Measurements from ENCODE around the gene ATN1. TPM values are rescaled to one million over a fixed set of nuclear protein-coding genes. Genes with fewer than 3 reads are reported as not detected.
A peak's percentile ranks its signal among the peaks of the same experiment; 100 is the strongest.

Gene ATN1
- total RNA-seq, 1 donor from 2014 or later, result 8.9 TPM

DNA sequence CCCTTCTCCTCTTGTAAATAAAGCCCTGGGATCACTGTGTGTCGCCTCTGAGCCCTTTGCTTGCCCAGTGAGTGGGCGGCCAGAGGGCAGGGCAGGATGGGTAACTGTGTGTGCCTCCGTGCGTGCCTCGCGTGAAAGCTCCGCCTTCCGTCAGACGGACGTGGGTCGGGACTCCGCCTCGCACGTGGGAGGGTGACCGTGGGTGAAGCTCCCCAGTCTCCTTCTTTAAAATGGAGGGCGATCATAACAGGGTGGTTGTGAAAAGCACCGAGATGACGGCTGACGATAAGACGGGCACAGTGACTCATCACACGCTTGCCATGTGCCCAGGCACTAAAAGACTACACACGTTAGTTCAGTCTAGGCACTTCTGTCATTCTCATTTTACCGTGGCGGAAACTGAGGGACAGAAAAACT lies 33.5 kb downstream of the ATN1 start:
- Histone ChIP-seq H3K27ac (no peak overlapping the region), H3K36me3 (no peaks in the 10 kb centered on the region), H3K4me2 (peak overlapping the region; percentile 63), H3F3A (ENCODE audit: low read depth) (peaks cover 51% of the 10 kb centered on the region), H3K79me2 (ENCODE audit: low read depth) (no peaks in the 10 kb centered on the region), H3K9ac (no peak overlapping the region), H4K20me1 (ENCODE audit: low read depth) (no peaks in the 10 kb centered on the region), H3K4me1 (peaks cover 20% of the 10 kb centered on the region), H3K4me3 (peak overlapping the region; percentile 18), H3K9me3 (ENCODE audit: low read depth) (no peaks in the 10 kb centered on the region), H2AFZ (replicated peaks) (peak overlapping the region; percentile 46), H3K27me3 (no peaks in the 10 kb centered on the region)
- Mint-ChIP-seq H3K36me3 (peaks cover 9% of the 10 kb centered on the region), H3K27ac (peak overlapping the region; percentile 90), H3K4me3 (no peak overlapping the region), H3K27me3 (ENCODE audit: insufficient read depth, low read depth) (peaks cover 12% of the 10 kb centered on the region), H3K9me3 (no peaks in the 10 kb centered on the region), H3K4me1 (peaks cover 43% of the 10 kb centered on the region)
- DNase-seq (ENCODE audit: low spot score), result no peak
- TF ChIP-seq EZH2phosphoT487 (IDR thresholded peaks at IDR 0.05), result no peak
- no peak for TF ChIP-seq EZH2 (IDR thresholded peaks at IDR 0.05)
- TF ChIP-seq, protein P1, sequence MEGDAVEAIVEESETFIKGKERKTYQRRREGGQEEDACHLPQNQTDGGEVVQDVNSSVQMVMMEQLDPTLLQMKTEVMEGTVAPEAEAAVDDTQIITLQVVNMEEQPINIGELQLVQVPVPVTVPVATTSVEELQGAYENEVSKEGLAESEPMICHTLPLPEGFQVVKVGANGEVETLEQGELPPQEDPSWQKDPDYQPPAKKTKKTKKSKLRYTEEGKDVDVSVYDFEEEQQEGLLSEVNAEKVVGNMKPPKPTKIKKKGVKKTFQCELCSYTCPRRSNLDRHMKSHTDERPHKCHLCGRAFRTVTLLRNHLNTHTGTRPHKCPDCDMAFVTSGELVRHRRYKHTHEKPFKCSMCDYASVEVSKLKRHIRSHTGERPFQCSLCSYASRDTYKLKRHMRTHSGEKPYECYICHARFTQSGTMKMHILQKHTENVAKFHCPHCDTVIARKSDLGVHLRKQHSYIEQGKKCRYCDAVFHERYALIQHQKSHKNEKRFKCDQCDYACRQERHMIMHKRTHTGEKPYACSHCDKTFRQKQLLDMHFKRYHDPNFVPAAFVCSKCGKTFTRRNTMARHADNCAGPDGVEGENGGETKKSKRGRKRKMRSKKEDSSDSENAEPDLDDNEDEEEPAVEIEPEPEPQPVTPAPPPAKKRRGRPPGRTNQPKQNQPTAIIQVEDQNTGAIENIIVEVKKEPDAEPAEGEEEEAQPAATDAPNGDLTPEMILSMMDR (IDR thresholded peaks at IDR 0.05), result no peak

DNA sequence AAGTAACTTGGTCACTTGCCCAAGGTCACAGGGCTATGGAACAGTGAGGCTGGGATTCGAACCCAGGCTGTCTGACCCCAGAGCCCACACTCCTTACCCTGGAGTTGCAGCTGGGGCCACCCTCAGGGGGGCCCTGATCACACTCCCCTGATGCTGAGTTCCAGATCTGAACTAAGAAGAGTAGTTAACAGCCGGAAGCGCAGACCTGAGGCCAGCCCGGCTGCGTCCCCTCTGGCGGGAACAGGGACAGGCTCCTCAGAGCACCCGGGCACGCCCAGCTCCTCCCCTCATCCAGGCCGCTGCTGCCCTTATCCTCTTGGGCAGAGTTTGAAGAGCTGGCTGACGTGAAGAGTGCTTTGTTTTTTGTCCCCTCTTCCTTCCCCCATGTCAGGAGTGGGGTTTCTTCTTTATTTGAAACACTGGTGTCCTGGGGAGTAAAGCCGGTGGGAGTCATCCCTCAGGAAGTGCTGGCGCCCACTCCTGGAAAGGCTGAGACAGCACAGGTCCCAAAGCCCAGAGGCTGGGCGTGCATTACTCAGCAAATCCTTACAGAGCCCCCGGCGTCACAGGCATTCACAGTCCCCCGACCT lies 34.0 kb downstream of the ATN1 start:
- H3K36me3 Mint-ChIP-seq, result peaks cover 11% of the 10 kb centered on the region
- no peaks in the 10 kb centered on the region for H3K79me2 ChIP-seq (ENCODE audit: low read depth)
- H3K4me1 ChIP-seq, result peaks cover 20% of the 10 kb centered on the region
- peak overlapping the region; percentile 18 for H3K4me3 ChIP-seq
- no peaks in the 10 kb centered on the region for H3K9me3 Mint-ChIP-seq
- H3K4me3 Mint-ChIP-seq, result peak overlapping the region; percentile 62
- H3K4me2 ChIP-seq, result peak overlapping the region; percentile 63
- H3K9me3 ChIP-seq (ENCODE audit: low read depth), result no peaks in the 10 kb centered on the region
- H3K27ac ChIP-seq, result peak overlapping the region; percentile 16
- H3K36me3 ChIP-seq, result no peaks in the 10 kb centered on the region
- no peaks in the 10 kb centered on the region for H3K27me3 ChIP-seq
- peaks cover 40% of the 10 kb centered on the region for H3K4me1 Mint-ChIP-seq
- peak overlapping the region; percentile 46 for H2AFZ ChIP-seq (replicated peaks)
- peaks cover 54% of the 10 kb centered on the region for H3F3A ChIP-seq (ENCODE audit: low read depth)
- peak overlapping the region; percentile 90 for H3K27ac Mint-ChIP-seq
- no peak overlapping the region for H3K9ac ChIP-seq
- TF ChIP-seq, protein P1 (IDR thresholded peaks at IDR 0.05), result peak; percentile 70
- TF ChIP-seq EZH2 (IDR thresholded peaks at IDR 0.05), result no peak
- peaks cover 12% of the 10 kb centered on the region for H3K27me3 Mint-ChIP-seq (ENCODE audit: insufficient read depth, low read depth)
- no peaks in the 10 kb centered on the region for H4K20me1 ChIP-seq (ENCODE audit: low read depth)
- peak; percentile 89 for DNase-seq (ENCODE audit: low spot score)

DNA sequence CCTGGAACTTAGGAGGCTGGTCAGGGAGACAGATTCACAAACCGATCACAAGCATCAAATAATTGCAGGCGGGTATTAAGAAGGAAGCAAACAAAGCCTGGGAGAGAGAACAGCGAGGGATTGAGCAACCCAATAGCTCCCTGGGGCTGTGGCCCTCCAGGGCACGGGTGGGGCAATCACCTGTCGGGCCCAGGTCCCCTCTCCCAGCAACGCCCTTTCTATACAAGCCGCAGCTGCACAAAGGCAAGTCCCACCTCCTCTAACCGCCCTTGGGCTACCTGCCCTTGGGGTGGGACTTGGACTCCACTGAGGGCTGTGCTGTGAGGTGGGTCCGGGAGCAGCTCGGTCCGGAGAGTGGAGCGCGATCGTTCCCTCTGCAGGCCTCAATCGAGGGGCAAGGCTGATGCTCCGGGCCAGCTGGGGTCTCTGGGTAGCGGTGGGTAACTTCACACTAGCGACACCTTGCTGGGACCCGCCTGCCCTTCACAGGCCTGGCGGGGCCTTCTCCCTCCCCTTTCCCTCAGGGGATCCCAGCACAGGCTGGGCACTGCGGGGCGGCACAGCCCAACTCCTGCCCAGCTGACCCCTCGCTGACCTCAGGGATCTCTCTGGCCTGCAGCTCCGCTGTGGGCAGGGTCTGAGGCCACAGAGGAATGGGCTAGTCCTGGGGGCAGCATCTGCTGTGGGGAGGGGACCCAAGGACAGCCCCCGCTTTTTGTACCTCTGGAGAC lies 34.7 kb downstream of the ATN1 start:
- Histone ChIP-seq H3K4me3 (no peak overlapping the region), H3K79me2 (ENCODE audit: low read depth) (no peaks in the 10 kb centered on the region), H3K27ac (peak overlapping the region; percentile 16), H3K4me1 (peaks cover 20% of the 10 kb centered on the region), H4K20me1 (ENCODE audit: low read depth) (no peaks in the 10 kb centered on the region), H3K4me2 (peak overlapping the region; percentile 63), H3F3A (ENCODE audit: low read depth) (peaks cover 61% of the 10 kb centered on the region), H3K9ac (no peak overlapping the region), H2AFZ (replicated peaks) (peak overlapping the region; percentile 46), H3K9me3 (ENCODE audit: low read depth) (no peaks in the 10 kb centered on the region), H3K36me3 (no peaks in the 10 kb centered on the region), H3K27me3 (no peaks in the 10 kb centered on the region)
- TF ChIP-seq, protein P1 (IDR thresholded peaks at IDR 0.05), result no peak
- TF ChIP-seq EZH2 (IDR thresholded peaks at IDR 0.05) (no peak), EZH2phosphoT487 (IDR thresholded peaks at IDR 0.05) (no peak)
- Mint-ChIP-seq H3K4me3 (peak overlapping the region; percentile 62), H3K9me3 (no peaks in the 10 kb centered on the region), H3K36me3 (peaks cover 11% of the 10 kb centered on the region), H3K4me1 (peaks cover 38% of the 10 kb centered on the region), H3K27me3 (ENCODE audit: insufficient read depth, low read depth) (peaks cover 12% of the 10 kb centered on the region), H3K27ac (peak overlapping the region; percentile 90)
- DNase-seq (ENCODE audit: low spot score), result peak; percentile 25

Data from neural progenitor cell (in vitro differentiated cells).